HEK293T (cell line): Measurements from ENCODE around the gene WASF2.
"Not testable (repeated sequence)": the region's sequence is repeated elsewhere in the genome, so short reads cannot be mapped to it uniquely, and the experiment has no call there.

ENCODE experiments used
- BHLHE40 ChIP-seq: fragments of 450-650 bp; IDR thresholded peaks from 2 replicates; pipeline ENCODE4 v1.6.1; 2016; ENCODE audit warnings: mild to moderate bottlenecking, moderate library complexity, borderline replicate concordance
- ELF4 ChIP-seq: fragments of 450-650 bp; IDR thresholded peaks from 2 replicates; pipeline ENCODE4 v1.6.1; 2017; ENCODE audit warnings: antibody characterized with exemption
- FOXA1 ChIP-seq: fragments of 450-650 bp; IDR thresholded peaks from 2 replicates; pipeline ENCODE4 v1.6.1; 2016; ENCODE audit warnings: mild to moderate bottlenecking
- FOXM1 ChIP-seq: fragments of 450-650 bp; IDR thresholded peaks from 2 replicates; pipeline ENCODE4 v1.6.1; 2017; ENCODE audit warnings: mild to moderate bottlenecking, borderline replicate concordance
- L3MBTL2 ChIP-seq: fragments of 450-650 bp; conservative IDR thresholded peaks from 2 replicates; pipeline ENCODE4 v1.6.1; 2016; ENCODE audit warnings: mild to moderate bottlenecking
- LEF1 ChIP-seq: fragments of 450-650 bp; IDR thresholded peaks from 2 replicates; pipeline ENCODE4 v1.6.1; 2017; ENCODE audit warnings: mild to moderate bottlenecking, borderline replicate concordance
- NFRKB ChIP-seq: fragments of 450-650 bp; IDR thresholded peaks from 2 replicates; pipeline ENCODE4 v1.6.1; 2016; ENCODE audit warnings: mild to moderate bottlenecking, moderate library complexity
- SP1 ChIP-seq: fragments of 450-650 bp; IDR thresholded peaks from 2 replicates; pipeline ENCODE4 v1.6.1; 2017
- SUZ12 ChIP-seq: fragments of 450-650 bp; IDR thresholded peaks from 2 replicates; pipeline ENCODE4 v1.6.1; 2016; ENCODE audit warnings: mild to moderate bottlenecking
- TARDBP ChIP-seq: fragments of 450-650 bp; IDR thresholded peaks from 2 replicates; pipeline ENCODE4 v1.6.1; 2016
- TF ChIP-seq, protein P1 (sequence below): fragments of 450-650 bp; IDR thresholded peaks from 2 replicates; pipeline ENCODE4 v1.6.1; 2016

DNA sequence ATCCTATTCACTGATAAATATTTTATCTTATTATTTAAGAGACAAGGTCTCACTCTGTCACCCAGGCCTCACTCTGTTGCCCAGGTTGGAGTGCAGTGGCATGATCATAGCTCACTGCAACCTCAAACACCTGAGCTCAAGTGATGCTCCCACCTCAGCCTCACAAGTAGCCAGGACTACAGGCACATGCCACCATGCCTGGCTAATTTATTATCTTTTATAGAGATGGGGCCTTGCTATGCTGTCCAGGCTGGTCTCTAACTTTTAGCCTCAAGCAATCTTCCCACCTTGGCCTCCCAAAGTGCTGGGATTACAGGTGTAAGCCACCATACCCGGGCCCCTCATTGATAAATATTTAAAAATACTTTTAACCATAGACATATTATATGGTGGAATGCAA is 57.2 kb downstream of the WASF2 start:
- TF ChIP-seq, protein P1, sequence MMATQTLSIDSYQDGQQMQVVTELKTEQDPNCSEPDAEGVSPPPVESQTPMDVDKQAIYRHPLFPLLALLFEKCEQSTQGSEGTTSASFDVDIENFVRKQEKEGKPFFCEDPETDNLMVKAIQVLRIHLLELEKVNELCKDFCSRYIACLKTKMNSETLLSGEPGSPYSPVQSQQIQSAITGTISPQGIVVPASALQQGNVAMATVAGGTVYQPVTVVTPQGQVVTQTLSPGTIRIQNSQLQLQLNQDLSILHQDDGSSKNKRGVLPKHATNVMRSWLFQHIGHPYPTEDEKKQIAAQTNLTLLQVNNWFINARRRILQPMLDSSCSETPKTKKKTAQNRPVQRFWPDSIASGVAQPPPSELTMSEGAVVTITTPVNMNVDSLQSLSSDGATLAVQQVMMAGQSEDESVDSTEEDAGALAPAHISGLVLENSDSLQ: not testable (repeated sequence)
- not testable (repeated sequence) for TF ChIP-seq TARDBP, BHLHE40, L3MBTL2, SUZ12, FOXM1, FOXA1, NFRKB, ELF4, SP1, LEF1
